Tibial nerve (tissue), 3 donors: ENCODE measurements around the gene KLHL35.

Source experiments
- CTCF ChIP-seq, 5 experiments: fragments of 200-600 bp in 3 of 5; fragments of 450-650 bp in 2 of 5; sonication (generic) in 3 of 5; IDR thresholded peaks; one replicate each; pipeline ENCODE4 v1.5.1; 2016 to 2019; ENCODE audit warnings: antibody characterized with exemption in 5 of 5, mild to moderate bottlenecking in 3 of 5, moderate library complexity in 2 of 5
- POLR2A ChIP-seq, 2 donors: fragments of 450-650 bp; IDR thresholded peaks; one replicate each; pipeline ENCODE4 v1.6.1; 2017; ENCODE audit warnings: antibody characterized with exemption in 2 of 2, mild to moderate bottlenecking in 2 of 2, moderate library complexity in 2 of 2

GRCh38 chr11:75471176-75471973 lies 38.4 kb upstream of the KLHL35 start:
- TF ChIP-seq CTCF (IDR thresholded peaks at IDR 0.05) (no peak), POLR2A (IDR thresholded peaks at IDR 0.05) (no peak)
